HCT116 (cell line): ENCODE data around the gene OTOP3.

ENCODE experiments used
- CTCF ChIP-seq, 3 experiments: fragments of 200-600 bp in 1 of 3; sonication (generic) in 1 of 3; IDR thresholded peaks in 2 of 3; conservative IDR thresholded peaks in 1 of 3; 2 replicates each; pipeline ENCODE4 v1.5.1; 2012 to 2017; ENCODE audit warnings: low read depth in 2 of 3, low read length in 2 of 3, antibody characterized with exemption in 1 of 3, borderline replicate concordance in 1 of 3, control low read depth in 1 of 3, mild to moderate bottlenecking in 1 of 3, mixed read lengths in 1 of 3, mixed run types in 1 of 3, moderate library complexity in 1 of 3; ENCODE audit not compliant: insufficient read depth in 1 of 3
- EZH2 ChIP-seq: fragments of 200-600 bp; sonication (generic); IDR thresholded peaks from 2 replicates; pipeline ENCODE4 v1.6.1; 2017; ENCODE audit warnings: antibody characterized with exemption, mixed run types
- POLR2AphosphoS5 ChIP-seq: IDR thresholded peaks from 2 replicates; pipeline ENCODE4 v1.6.1; 2011; ENCODE audit warnings: mild to moderate bottlenecking, low read depth, low read length, moderate library complexity
- RAD21 ChIP-seq: IDR thresholded peaks from 2 replicates; pipeline ENCODE4 v1.6.1; 2012; ENCODE audit warnings: low read depth, mild to moderate bottlenecking
- SP1 ChIP-seq: IDR thresholded peaks from 2 replicates; pipeline ENCODE4 v1.6.1; 2012; ENCODE audit warnings: low read depth
- YY1 ChIP-seq: IDR thresholded peaks from 2 replicates; pipeline ENCODE4 v1.6.1; 2011; ENCODE audit warnings: low read length, low read depth, moderate library complexity, mild to moderate bottlenecking; ENCODE audit not compliant: insufficient replicate concordance; ENCODE audit errors: extremely low read depth

- TF ChIP-seq CTCF (IDR thresholded peaks at IDR 0.05 in 2 of 3, conservative IDR thresholded peaks at IDR 0.05 in 1 of 3; ENCODE audit: borderline replicate concordance in 1 of 3, insufficient read depth in 1 of 3, low read depth in 2 of 3, low read length in 2 of 3) (no peak), RAD21 (no peak), SP1 (no peak), EZH2 (no peak), POLR2AphosphoS5 (no peak), YY1 (no peak)
These were observed 63.8 kb downstream of the OTOP3 start for GRCh38 chr17:74999523-74999922.
